Measurements from ENCODE around the gene FYB2.

Gene FYB2, protein sequence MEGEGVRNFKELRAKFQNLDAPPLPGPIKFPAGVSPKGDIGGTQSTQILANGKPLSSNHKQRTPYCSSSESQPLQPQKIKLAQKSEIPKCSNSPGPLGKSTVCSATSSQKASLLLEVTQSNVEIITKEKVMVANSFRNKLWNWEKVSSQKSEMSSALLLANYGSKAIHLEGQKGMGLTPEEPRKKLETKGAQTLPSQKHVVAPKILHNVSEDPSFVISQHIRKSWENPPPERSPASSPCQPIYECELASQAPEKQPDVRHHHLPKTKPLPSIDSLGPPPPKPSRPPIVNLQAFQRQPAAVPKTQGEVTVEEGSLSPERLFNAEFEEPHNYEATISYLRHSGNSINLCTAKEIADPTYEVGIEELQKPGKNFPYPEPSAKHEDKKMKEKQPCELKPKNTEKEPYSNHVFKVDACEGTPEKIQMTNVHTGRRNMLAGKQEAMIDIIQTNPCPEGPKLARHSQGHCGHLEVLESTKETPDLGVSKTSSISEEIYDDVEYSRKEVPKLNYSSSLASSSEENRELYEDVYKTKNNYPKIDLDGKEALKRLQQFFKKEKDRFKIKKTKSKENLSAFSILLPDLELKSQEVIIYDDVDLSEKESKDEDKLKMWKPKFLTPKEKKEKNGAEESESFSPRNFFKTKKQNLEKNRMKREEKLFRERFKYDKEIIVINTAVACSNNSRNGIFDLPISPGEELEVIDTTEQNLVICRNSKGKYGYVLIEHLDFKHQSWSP

DNA sequence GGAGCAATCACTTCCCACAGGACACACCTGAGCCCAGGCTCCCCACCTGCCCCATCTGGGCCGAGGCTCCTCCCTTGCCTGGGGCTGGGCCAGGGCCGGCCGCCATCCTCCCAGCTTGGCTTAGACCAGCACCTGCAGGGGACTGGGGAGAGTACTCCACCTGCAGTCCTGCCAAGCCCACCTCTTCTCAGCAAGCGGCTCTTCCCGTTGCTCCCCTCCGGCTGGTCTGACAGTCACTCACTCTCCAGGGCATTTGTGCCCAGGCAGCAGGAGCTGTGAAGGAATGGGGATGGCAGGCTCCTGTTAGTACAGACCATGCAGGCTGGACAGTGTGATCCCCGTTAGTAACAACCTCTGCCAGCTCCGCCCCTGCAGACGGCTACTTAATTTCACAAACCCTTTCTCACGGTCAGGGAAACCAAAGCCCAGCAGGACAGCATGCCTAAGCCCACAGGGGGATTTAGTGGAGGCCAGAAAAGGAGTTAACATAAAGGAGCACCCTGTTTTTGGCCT, at the start of gene FYB2:
Gene FYB2 (minus strand): TSS at position 18 of the 513 bp plus-strand sequence. CDS start 114 bp downstream, outside the sequence.
- DNase-seq (ENCODE audit: low spot score) = peak; percentile 67

DNA sequence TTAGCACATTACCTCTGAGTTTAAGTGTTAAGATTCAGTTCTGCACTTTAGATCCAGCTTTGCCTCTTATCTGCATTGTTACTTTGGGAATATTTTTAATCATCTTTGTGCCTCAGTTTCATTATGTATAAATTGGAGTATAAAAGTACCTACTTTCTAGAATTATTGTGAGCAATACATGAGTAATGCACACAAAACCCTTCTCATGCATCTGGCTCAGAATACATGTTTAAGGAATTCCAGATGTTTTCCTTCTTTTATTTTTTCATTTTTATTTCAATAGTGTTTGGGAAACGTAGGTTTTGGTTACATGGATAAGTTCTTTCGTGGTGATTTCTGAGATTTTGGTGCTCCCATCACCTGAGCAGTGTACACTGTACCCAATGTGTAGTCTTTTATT, 49.6 kb upstream of the FYB2 start:
- DNase-seq (ENCODE audit: low spot score) = no peak

DNA sequence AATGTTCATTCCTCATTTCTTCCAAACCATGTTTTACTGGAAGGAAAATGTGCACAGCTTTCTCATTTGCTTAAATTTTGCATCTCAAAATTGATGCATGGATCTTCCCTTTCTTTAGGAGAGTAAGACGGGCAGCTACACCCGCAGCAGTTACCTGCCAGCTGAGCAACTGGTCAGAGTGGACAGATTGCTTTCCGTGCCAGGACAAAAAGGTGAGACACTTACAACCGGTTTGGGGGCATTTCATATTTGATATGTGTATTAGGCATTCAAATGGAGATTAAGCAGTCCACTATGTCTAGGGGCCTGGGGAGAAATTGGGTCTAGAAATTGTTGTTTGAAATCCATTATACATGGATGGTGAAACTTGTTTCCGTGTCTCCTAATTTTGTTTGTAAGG, 48.3 kb upstream of the FYB2 start:
- DNase-seq (ENCODE audit: low spot score) = no peak

DNA sequence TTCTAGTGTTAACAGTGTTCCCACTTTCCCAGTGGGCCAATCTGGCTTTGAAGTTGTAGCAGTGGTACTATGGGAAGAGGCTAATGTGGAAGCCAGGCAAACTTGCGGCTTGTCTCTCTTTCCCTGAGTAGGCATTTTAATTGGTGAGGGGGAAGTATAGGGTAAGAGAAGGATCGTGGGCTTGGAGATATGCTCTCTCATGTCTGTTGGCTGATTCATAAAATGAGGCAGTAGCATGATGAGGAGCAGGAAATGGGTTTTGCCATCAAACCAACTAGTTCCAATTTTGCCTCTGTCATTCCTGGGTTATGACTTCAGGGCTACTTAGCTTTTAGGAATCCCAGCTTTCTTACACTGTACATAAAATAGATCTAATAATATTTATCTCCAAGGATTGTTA, 47.5 kb upstream of the FYB2 start:
- no peak for DNase-seq (ENCODE audit: low spot score)

DNA sequence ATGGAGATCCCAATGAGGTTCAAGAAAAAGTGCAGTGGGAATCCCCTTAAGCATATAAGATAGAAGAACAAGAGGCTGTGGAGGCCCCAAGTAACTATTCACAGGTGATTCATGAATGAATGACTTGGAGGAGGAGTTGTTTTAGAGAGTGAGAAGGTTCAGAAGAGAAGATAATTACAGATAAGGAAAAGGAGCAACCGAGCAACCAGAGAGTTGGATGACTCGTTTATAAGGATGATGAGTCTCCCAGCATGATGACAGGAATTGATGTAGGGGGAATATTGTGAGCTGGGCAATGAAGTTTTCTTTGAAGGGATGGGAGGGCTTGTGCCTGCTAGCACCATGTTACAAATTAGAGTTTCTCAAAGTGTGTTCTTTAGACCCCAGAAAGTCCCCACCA, 45.2 kb upstream of the FYB2 start:
- DNase-seq (ENCODE audit: low spot score) = no peak

DNA sequence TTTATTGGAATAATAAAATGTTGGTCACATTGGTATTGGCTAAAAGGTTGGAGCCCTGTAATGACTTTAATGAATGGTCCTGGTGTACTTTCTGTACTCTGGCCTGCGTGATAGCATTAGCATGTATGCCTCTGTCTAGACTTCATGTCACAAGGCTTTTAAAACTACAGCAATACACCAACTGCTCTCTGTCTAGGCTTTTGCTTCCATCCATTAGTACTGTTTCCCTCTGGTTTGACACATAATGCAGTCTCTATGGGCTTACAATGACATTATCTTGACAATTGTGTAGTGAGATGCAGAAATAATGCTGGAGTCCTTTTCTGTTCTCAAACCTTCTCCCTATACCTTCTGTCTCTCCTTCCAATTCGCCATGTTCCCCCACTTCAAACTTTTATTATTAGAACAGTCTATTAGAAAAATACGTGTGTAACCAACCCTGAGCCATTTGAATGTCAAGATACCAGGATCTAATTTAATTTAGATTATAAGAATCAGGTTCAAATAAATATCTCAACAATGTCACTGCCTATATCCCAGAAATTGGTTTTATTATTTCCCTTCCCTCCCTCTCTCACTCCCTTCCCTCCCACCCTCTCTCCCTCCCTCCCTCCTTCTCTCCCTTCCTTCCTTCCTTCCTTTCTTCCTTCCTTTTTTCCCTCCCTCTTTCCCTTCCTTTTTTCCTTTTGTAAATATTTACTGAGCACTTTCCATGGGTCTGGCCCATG, 44.2 kb upstream of the FYB2 start:
- DNase-seq (ENCODE audit: low spot score) = no peak

DNA sequence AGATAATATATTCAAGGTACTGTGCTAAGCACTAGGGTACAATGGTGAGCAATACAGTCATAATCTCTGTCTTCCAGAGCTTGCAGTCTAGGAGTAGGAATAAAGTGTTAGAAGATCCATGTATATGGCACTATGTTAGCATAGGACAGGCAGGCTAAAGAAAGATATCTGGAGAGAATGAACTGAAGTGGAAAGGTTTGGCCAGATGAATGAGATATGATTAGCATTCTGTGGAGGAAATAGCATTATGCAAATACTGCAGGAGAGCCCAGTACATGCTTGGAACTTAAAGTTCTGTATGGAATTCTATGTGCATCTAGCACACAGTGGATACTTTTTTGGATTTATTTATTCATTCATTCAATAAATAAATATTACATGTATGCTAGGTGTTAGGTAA, 40.1 kb upstream of the FYB2 start:
- DNase-seq (ENCODE audit: low spot score) = no peak

DNA sequence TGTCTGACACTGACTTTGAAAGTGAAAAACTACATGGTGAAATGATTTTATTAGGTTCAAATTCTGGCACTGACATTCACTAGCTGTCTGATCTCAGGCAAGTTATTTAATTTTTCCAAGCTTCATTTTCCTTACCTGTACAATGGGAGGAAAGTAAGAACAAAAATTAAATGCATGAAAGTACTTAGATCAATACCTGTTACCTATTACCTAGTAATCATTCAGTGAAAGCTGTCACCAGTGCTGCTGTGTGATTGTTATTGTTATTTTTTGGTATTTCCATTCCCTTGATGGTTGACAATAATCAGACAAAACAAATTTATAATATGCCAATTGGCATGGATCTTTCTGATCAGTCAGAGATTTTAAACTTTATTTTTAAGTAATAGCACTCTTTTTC, 37.0 kb upstream of the FYB2 start:
- no peak for DNase-seq (ENCODE audit: low spot score)

DNA sequence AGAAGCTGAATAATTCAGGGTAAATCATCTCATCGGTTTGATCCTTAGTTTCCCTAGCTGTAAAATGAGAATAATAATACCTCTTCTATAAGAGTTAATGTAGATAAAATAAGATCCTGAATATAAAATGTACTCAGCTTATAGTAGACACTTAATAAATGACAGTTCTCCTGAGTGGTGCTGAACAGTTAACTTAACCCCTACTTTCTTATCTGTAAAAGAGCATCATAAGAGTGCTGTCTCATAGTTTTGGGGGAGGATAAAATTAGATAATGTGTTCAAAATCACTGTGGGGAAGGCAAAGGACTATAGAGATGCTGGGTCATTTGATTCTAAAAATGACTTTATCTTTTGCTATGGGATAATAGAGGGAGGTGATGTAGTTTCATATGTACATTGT, 36.0 kb upstream of the FYB2 start:
- no peak for DNase-seq (ENCODE audit: low spot score)

DNA sequence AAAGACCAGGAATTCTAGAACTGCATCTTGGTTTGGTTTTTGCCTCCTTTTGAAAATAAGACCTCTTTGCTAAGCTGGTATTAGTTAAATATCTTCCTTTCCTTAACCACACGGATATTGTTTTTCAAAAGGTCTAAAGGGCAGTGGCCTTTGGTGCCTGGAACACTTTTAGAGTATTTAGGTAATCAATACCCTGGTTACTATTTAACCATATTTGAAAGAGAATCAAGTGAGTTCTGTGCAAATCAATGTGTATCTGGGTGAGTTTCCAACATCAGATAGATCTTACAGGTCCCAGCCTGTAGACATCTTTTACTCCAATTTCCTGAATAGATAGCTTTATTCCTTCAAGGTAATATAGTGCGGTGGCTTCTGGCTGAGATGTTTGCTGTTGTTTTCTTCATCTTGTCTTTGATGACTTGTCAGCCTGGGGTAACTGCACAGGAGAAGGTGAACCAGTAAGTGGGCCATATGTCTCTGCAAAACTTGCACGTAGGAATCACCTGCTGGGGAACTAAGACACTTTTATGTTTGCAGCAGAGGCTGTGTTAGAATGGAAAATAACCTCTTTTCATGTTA, 35.4 kb upstream of the FYB2 start, which contains the start of gene C8A:
Gene C8A (plus strand): TSS at position 277 of the 579 bp plus-strand sequence. CDS start 105 bp downstream, at position 382.
- DNase-seq (ENCODE audit: low spot score) = no peak

DNA sequence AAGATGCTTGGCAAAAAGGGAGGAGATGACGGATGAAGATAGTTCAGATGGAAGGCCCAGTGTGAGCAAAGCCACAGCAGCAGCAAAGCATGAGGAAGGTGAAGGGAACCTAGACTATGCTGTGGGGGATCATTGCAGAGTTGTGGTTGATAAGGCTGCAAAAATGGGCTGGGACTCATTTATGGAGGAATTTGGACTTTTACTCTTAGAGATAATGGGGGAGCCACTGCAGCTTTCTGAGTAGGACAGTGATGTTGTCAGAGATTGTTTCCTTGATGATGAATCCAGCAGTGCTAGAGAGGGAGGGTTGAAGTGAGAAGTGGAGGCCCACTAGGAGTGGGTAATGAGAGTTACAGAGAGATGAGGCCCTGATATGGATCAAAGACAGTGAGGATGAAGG, 33.3 kb upstream of the FYB2 start:
- DNase-seq (ENCODE audit: low spot score) = no peak

DNA sequence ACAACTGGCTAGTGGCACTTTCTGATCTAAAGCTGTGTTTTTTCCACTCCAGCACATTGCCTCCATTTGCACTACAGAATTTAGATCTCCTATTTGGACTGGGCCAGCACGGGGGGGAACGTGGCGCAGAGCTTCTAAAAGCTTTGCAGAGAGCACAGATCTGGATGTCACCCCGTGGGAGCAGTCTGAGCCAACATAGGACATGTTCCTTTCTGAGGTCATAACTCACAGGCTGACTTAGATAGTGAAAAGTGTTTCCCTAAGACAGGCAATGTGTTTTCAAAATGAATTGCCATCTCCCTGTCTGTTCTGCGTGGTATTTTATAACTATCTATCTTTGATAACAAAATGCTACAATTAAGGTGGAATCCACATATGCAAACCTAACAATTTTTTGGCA, 31.7 kb upstream of the FYB2 start:
- DNase-seq (ENCODE audit: low spot score) = no peak

DNA sequence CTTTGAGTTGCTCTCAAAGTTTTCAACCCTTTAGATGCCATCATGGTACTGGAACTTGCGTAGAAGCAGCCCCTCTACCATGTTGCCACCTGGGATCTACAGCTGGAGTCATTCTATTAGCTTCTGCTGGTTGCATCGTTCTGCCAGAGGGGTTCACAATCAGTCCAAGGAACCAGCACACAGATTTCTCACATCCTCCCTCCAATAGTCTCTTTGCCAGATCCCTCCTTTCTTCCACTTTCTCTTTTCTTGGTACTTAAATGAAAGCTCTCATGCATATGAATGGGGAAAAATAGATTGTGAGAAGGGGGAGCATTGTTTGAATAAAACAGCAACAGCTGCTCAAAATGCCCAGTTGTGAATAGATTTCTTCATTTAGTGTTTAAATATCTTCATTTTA, 31.2 kb upstream of the FYB2 start:
- no peak for DNase-seq (ENCODE audit: low spot score)

DNA sequence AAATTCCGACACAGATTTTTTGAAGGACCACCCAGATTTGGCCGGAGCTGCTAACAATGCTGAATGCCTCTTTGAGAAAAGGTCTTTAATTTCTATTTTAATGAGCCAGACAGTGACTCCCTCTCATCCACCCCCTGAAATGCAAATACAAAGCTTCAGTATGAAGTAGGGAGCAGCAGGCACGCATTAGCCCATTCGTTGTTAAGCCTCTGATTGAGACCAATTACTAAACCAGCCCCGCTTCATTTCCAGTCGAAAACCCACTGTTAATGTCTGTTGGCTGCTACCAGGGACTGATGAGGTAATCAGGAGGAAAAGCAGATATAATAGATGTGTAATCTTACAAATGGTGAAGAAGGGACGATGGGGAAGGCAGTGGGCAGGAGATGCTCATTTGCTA, 30.5 kb upstream of the FYB2 start:
- DNase-seq (ENCODE audit: low spot score) = no peak

DNA sequence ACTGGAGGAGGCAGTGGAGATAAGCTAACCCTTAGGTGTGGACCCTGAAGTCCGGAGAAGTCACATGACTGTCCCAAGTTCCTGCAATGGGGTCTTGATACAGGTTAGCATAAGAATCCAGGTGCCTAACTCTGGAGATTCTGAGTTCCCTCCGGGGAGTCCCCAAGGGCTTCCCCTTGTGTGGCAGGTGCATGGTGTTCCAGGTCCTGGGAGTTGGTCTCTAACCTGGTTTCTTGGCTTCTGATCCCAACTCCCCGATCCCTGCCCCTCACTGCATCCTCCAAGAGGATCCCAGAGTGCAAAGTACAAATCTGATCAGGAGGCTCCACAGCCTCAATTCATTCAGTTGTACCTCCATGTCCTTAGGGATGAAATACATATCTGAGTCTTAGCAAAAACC, 26.1 kb upstream of the FYB2 start:
- DNase-seq (ENCODE audit: low spot score) = no peak

DNA sequence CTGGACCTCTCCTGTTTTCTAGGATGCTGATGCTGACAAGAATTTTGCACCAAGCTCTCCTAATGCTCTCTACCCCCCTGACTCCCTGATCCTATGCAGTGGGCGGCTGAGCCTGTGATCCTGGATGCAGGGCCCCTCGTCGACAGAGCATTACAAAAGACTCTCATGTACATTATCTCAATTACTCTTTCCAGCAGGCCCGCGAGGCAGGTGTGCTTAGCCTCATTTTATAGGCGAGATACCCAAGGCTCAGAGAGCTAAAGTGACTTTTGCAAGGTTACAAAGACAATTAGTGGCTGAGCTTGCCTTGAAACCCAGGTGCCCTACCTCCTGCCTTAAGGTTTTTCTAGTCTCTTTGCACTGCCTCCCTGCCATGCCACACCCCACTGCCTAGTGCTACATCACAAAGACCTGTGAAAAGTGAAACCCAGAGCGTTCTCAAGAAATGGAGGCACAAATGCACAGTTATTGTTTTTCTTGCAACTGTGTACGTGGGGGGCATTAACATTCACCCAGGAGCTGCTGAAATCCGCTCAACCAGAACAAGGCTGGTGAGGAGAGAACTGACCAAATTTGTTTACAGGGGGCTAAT, 25.4 kb upstream of the FYB2 start:
- no peak for DNase-seq (ENCODE audit: low spot score)

DNA sequence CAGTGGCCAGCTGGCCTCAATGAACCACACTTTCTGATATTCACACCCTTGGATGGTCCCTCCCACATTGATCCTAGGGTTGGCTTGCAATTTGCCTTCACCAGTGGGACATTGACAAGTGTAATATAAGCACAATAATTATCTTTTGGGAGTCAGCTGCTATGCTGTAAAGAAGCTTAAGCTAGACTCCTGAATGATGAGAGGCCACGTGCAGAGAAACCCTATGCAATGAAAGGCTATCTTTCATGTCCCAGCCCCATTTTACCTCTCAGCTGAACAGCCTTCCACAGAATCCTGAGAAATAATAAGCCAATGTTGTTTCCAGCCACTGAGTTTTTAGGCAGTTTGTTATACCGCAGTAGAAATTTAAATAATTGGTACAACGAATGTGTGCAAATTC, 24.3 kb upstream of the FYB2 start:
- DNase-seq (ENCODE audit: low spot score) = no peak

DNA sequence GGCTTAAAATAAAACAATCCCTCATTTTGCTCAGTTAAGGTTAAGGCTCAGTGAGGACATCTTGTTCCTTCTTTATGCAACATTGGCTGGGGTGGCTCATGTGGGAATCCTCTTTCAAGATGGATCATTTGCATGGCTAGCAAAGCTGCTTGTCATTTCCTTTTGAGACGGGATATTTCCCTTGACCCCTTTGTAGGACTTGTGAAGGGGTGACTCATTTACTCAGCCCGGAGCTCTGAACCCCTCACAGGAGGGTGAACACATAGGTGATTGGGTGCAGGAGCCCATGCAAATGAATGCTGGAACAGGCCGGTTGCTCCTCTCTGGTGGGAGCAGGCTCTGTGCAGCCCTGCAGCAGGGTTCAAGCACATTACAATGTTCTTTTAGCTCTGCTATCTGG, 19.6 kb upstream of the FYB2 start:
- peak; percentile 28 for DNase-seq (ENCODE audit: low spot score)

DNA sequence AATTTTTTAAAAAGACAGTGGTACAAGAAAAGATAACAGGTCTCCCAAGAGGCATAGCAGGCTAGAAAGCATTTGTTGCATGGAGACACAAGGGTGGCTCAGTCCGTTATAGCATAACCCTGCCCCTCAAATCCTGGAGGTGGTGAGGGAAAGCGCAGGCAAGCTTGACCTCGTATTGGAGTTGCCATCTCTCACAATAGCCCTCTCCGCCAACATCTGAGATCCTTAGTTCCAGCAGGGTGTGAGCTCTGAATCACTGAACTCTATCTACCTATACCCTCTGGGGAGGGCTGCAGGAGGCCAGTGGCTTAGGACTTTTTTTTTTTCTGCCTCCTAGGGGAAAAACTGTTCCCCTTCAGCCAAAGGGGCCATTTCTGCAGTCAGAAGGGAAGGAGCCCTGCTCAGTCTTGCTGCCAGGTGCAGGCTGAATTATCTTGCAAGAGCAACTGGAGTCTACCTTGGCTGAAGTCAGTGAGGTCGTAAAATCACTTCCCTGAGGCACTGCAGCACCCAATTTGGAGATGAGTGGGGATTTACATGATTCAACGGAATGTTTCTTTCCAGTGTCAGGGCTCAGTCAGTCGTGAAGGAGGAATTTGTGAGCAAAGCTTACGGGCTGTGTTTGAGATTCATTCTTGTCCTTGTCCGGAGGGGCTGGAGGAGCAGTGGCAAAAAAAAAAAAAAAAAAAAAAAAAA, 18.2 kb upstream of the FYB2 start:
- peak; percentile 42 for DNase-seq (ENCODE audit: low spot score)

DNA sequence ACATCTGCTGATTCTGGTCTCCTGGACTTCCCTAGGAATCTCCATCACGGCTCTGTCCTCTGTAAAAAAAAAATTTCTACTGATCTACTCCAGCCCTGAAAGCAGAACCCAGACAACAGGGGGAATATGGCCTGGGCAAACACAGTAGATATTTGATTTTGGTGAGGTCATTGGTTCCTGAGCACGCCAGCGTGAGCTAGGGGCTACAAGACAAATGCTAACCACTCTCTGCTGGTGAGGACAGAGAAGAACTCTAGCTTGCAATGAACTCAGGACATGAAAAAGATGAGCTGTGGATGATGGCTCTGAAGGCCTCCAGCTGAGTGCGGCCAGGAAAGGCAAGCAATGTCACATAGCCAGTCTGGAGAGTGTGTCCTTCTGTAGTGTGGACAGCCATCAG, 17.2 kb upstream of the FYB2 start:
- peak; percentile 18 for DNase-seq (ENCODE audit: low spot score)

DNA sequence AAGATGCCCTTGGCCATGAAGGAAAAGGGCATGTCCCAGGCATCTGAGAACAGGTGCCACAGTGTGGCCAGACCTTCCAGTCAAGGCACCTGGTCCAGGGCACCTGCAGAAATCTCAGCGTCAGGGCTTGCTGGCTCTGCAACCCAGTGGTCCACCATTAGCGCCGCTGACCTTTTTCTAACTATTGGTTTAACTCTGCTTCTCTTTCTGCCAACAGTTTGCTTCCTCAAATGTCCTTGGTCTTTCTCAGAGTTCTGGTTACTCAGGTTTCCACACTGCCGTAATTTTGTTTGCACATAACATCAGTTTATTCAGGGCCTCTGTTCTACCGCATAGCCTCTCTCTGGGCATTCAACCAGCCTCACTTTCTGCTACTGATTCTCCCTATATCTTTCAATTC, 16.5 kb upstream of the FYB2 start:
- peak; percentile 5 for DNase-seq (ENCODE audit: low spot score)
